H4 (cell line): ENCODE measurements around the gene CCL8. TPM values are rescaled to one million over a fixed set of nuclear protein-coding genes. Genes with fewer than 3 reads are reported as not detected.
"Not testable (repeated sequence)": the region's sequence is repeated elsewhere in the genome, so short reads cannot be mapped to it uniquely, and the experiment has no call there.

Experiments
- DNase-seq: peaks from one replicate; pipeline ENCODE4 v3.0.0-alpha.2; 2015; ENCODE audit warnings: low spot score
- total RNA-seq: library from RNA; depleted of rRNA; stranded (reverse); fragments of >200 nt; shearing (Covaris generic); gene quantifications from 2 replicates; pipeline ENCODE4 v1.2.3, GENCODE V29; 2014

The CCL8 gene
- total RNA-seq, 1 experiment from 2014 or later, result not detected

DNA sequence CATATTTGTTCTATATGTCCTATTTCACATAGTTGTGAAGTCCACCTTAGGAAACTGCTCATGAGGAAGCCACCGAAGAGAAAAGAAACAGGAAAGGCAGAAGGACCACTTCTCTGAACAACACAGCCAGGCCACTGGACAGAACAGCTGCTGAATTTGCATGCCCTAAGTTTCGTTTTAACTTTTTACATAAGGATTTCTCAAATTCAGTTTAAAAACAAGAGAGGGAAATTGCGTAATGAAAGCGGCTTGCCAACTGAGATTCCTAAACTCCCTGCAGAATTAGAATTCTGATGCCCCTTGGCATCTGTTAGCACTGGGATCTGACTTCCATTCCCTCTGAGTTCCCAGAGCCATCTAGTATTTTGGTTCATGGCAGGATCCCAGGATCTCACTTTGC lies 5.0 kb upstream of the CCL8 start:
- no peak for DNase-seq

DNA sequence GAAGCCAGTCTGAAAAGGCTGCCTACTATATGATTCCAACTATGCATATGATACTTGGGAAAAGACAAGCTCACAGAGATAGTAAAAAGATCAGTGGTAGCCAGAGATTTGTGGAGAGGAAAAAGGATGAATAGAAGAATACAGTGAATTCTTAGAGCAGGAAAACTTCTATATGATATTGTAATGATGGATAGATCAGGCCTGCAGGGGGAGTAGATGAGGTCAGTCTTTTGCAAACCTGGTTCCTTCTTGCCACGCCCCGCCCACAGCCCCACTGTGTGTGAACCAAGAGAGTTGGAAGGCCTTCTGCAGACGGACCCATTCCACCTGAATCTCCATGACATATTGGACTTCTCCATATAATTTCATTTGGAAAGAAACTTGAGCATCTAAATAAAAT lies 761 bp upstream of the CCL8 start:
- no peak for DNase-seq

DNA sequence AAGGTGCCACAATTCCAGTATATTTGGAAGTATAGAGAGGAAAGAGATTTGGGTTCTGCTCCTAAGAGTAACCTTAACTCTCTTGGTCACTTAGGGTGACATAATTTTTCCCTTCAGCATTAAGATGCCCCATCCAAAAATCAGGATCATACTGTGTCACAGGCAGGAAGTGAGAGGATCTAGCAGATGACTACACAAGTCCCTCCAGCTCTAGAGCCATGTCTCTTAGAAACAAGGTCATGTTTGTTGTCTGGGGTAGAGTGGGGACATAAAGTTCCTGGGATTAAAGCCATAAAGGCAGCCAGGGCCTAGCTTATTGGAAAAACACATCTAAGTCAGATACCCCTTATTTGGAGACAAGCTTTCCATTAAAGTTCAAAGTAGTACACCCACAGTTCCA lies 2.7 kb downstream of the CCL8 start:
- no peak for DNase-seq

DNA sequence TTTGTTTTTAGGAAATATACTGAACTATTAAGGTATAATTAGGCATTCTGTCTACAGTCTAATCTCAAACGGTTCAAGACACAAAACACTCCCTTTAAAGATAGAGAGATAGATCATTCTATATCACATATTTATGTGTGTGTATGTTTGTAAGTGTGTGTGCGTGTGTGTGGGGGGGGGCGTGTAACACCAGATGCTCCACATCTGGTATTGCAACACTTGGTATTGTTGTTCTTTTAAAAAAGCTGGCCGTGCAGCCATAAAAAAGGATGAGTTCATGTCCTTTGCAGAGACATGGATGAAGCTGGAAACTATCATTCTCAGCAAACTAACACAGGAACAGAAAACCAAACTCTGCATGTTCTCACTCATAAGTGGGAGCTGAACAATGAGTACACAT lies 8.3 kb downstream of the CCL8 start:
- DNase-seq, result not testable (repeated sequence)

DNA sequence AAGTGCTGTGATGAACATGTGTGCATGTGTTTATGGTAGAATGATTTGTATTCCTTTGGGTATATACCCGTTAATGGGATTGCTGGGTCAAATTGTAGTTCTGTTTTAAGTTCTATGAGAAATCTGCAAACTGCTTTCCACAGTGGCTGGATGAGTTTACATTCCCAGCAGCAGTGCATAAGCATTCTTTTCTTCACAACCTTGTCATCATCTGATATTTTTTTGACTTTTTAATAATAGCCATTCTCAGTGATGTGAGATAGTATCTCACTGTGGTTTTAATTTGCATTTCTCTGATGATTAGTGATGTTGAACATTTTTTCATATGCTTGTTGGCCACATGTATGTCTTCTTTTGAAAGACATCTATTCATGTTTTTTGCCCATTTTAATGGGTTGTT lies 18.5 kb downstream of the CCL8 start:
- DNase-seq, result no peak

DNA sequence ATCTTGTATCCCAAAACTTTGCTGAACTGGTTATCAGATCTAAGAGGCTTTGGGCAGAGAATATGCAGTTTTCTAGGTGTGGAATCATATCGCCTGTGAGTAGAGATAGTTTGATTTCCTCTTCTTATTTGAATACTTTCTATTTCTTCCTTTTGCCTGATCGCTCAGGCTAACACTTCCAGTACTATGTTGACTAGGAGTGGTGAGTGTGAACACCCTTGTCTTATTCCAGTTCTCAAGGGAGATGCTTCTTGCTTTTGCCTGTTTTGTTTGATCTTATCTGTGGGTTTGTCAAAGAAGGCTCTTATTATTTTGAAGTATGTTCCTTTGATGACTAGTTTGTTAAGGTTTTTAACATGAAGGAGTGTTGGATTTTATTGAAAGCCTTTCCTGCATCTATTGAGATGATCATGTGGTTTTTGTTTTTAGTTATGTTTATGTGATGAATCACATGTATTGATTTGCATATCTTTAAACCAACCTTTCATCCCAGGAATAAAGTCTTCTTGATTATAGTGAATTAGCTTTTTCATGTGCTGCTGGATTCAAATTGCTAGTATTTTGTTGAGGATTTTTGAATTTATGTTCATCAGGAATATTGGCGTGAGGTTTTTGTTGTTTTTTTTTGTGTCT lies 20.0 kb downstream of the CCL8 start:
- DNase-seq, result no peak

DNA sequence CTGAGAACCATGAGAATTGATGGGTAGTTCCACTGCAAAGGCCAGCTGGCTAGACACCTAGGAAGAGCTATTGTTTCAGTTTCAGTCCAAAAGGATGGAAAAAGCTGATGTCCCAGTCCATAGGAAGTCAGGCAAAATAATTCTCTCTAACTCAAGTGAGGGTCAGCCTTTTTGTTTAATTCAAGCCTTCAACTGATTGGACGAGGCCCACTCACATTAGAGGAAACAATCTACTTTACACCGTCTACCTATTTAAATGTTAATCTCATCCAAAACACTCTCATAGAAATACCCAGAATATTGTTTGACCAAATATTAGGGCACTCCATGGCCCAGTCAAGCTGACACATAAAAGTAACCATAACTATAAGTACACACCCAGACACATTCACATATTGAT lies 22.7 kb downstream of the CCL8 start:
- no peak for DNase-seq

DNA sequence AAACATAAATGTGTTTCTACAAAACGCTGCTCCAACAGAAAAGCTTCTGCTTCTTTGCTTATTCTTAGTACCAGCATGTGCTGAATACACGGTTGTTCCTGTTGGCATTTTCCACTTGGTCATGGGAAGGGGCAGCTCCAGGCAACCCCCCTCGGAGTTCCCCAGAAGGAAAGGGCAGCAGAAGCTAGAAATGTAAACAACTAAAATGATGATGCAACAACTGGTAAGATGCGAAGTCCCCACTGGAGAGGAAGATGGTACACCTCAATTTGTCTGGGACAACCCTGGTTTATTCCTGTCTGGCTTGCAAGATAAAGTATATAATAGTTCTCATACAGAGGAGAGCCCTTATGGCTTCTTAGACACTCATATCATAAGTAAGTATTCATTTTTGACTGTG lies 27.8 kb downstream of the CCL8 start:
- no peak for DNase-seq

DNA sequence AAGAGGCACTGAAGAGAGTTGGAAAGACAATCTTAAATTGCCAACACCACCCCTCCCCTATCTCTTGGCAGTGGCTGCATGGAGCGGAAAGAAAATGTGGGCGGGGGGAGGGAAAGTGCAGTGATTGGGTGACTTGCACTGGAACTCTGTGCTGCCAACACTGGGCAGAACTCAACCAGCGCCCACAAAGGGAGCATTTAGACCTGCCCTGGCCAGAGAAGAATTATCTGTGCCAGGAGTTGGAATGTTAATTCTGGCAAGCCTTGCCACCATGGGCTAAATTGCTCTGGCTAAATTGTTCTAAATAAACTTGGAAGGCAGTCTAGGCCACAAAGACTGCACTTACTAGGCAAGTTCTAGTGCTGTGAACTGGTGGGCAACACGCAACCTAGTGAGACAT lies 30.5 kb downstream of the CCL8 start:
- DNase-seq, result no peak

DNA sequence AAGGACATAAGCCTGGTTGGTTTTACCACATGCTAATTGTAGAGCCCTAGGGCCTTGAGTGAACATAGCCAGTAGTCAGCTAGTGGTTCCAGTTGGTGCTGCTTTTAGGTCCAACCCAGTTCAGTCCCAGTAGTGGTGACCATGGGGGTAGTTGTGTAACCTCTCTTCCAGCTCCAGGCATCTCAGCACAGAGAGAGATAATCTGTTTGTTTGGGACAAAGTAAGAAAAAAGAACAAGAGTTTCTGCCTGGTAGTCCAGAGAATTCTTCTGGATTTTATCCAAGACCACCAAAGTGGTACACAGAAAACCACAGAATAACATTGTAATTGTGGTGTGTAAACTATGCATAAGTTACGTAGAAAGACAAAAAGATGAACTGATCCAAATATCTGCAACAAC lies 31.9 kb downstream of the CCL8 start:
- DNase-seq, result no peak

DNA sequence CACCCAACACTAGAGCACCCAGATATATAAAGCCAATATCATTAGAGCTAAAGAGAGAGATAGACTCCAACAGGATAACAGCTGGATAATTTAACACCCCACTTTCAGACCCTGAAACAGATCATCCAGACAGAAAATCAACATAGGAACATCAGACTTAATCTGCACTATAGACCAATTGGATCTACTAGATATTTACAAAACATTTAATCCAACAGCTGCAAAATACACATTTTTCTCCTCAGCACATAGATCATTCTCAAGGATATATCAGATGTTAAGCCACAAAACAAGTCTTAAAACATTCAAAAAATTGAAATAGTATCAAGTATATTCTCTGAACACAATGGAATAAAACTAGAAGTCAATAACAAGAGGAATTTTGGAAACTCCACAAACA lies 33.0 kb downstream of the CCL8 start:
- no peak for DNase-seq

DNA sequence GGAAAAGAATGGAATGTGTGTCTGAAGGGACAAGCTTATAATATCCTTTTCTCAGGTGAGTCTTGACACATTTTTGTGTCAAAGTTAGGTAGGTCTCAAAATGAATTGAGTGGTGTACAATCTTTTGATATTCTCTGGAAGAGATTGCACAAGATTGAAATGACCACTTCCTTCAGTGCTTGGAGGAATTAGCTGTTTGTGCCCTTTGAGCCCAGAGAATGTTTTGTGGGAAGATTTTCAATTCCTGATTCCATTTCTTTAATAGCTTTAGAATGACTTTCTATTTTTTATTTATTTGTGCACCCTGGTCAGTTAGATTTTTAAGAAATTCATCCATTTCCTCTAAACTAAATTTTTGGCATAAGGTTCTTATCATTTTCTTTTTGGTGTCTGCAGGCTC lies 35.4 kb downstream of the CCL8 start:
- no peak for DNase-seq

DNA sequence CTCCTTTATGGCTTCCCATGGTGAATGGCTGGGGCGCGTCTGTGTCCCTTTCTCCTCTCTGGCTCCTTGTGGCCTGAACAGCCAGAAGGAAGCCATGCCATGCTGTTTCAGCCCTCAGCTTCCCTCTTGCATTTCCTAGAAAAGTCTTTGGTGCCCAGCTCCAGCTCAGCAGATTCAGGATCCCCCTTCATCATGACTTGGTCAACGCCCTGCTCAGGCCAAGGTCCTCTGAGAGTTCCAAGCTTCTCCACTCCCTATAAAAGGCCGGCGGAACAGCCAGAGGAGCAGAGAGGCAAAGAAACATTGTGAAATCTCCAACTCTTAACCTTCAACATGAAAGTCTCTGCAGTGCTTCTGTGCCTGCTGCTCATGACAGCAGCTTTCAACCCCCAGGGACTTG lies 37.0 kb downstream of the CCL8 start, which contains the start of gene CCL13:
Gene CCL13 (plus strand): TSS at position 287 of the 400 bp plus-strand sequence. CDS start 47 bp downstream, at position 334.
- no peak for DNase-seq

DNA sequence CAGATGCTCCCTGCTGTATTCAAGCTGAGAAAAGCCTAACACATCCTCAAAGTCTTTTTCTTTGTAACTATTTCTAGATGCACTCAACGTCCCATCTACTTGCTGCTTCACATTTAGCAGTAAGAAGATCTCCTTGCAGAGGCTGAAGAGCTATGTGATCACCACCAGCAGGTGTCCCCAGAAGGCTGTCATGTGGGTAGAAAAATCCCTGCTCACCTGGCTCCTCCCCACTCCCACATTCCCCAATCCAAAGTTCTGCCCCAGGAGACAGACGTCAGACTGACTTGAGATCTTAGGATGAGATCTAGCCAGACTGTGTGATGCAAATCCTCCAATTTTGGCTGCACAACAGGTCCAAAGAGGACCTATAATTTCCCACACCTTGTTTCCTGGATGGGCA lies 38.2 kb downstream of the CCL8 start:
- no peak for DNase-seq

DNA sequence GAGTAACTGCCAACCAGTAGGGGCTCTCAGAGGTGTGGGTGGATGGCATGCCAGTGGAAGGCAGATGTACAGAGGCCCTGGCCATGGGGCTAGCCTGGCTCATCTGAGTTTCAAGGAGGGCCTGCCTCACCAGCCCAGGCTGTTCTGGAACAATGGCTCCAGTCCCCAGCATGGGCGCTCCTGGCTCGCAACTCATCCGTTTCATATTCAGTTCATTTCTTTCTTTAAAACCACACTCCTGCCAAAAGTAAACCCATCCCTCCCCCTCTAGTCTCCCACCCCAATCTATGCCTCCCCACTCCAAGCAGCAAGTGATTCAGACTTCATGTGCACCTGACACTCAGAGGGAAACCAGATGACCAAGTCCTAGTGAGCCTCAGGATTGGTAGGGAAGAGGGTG lies 39.4 kb downstream of the CCL8 start:
- no peak for DNase-seq

DNA sequence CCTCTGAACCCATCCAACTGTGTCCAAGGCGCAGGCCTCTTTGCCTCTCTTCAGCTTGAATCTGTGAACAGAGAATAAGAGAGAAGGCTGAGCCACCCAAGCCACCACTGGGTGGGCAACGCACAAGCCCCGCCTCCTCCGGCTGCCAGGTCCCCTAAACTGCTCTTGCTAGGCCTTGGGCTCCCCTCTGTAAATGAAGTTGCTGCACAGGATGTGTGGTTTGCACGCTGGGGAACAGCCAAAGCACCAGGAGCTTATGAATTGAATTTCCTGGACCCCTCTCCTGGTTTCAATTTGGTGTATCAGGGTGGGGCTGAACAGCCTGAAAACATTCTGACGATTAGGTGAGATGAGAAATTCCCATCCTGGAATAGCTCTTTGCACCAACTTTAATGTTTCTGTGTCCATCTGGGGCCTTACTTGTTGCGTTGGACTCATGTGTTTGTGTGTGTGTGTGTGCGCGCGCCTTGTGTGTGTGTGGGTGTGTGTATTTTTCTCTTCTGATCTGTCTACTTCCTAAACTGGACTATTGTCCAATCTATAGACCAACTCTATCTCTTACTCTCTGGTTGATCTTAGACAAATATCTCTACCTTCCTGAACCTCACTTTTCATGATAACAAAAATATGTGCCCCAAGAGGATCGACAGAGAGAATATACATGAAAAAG lies 41.5 kb downstream of the CCL8 start:
- no peak for DNase-seq

DNA sequence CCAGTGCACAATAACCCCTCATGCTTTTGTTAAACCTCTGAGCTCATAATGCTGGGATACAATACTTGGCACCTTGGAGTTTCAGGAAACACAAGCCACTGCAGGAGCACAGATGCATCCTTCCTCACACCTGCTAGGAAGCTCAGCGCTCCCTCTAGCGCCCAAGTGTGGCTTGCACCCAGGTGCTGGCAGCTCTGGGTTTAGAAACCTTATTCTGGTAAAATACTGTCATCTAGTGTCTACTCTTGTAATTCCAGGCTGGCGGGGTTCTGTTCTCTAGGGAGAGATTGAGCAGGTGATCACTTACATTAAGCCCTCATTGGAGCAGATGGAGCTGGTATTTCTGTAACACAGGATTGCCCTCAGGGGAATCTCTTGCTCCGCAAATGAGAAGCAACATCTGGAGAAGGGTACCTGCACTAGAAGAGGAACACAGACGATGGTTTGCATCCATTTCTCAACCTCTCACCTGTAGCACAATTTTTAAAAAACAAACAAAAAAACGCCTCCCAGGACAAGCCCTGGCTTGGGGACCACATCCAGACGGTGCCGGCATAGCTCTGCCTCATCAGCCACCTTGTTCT lies 42.3 kb downstream of the CCL8 start:
- DNase-seq, result peak; percentile 82

DNA sequence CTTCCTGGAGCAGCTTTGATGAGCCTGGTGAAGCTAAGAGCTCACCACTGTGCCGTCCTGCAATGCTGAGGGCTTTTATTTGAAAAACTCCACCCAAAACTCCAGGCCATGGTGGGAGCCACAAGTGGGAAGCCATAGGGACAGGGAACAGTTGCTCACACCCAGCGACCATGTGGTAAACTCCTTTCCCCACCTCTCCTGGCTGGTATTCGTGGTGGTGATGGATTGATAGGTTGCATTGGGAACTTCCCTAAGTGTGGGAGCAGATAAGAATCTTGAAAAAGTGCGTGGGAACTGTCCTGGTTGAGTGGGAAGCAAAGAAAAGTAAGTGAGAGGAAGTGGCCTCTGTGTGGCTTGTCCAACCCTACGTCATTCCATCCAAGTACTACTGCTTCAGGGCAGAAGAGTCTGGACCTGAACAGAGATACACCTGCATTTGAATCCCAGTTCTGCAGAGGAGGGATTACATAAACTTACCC lies 44.0 kb downstream of the CCL8 start, which contains the start of gene CCL1:
Gene CCL1 (minus strand): TSS at position 51 of the 479 bp plus-strand sequence. CDS start 72 bp downstream, outside the sequence.
- DNase-seq, result no peak

DNA sequence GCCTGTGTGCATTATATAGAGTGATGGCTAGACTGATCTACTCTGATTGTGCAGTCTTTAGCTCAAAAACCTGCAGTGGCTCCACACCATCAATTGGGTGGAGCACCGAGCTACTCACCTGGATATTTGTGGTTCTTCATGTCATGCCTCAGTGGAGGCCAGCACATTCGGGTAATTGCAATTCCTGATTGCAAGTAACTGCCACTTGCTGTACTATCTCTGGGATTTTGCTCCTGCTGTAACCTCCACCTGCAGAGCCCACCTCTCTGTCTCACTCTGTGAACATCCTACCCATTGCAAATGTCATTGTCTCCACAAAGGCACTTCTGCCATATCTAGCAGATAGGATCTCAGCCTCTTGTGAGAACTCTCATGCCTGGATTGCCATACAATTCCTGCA lies 45.5 kb downstream of the CCL8 start:
- no peak for DNase-seq

DNA sequence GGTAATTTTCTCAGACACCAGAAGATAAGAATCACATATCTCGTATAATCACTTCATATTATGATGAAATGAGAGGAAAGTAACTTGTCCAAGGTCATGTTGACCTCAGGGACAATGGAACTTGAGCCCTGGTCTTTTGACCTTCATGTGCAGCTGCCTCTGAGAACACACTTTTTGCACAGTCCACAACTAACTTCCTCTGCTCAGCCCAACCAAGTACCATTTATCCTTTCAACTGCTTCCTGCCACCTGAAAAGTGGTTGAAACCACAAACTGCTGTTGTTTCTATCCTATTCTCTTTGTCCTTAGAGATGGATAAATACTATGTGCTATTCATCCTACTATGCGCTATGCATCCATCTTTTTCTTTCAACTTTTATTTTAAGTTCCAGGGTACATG lies 46.1 kb downstream of the CCL8 start:
- DNase-seq, result no peak

DNA sequence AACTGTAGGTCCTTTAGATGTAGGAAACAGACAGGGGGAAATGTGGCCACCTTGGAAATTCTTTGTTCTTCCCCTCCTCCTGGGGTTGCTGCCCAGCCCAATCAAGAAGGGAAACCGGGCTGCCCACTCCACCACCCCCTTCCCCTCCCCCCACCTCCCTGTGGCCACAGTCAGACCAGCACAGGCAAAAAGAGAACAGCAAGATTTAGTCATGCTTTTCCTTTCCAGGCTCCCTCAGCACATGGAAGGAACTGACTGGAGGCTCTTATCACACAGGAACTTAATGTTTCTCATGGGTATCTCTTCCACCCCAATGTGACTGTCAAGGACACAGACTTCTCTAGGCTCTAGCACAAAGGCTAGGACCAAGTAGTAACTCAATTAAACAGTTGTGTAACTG lies 46.8 kb downstream of the CCL8 start:
- DNase-seq, result no peak

DNA sequence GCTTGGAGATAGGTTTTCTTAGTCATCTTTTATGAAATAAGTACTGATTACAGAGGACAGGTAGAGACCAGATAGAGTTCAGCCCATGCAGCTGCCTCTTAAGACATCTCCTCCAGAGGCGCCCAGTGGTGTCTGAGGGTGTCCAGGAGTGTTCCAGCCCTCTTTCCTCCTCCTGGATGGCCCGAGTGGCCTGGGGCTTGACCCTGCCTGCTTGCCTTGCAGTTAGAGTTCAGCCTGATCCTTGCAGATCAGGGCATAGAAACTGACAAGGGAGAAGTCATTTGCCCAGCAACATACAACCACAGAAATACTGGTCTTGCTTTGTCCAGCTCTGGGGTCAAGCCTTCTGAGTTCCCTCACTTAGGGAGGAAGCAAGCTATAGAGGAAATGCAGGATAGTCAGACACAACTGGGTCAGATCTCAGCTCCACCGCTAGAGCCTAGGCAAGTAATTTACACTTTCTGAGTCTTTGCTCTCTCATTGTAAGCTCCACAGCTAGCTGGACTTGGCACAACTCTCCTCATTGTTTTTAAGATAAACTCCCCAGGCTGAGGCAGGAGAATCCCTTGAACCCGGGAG lies 47.4 kb downstream of the CCL8 start:
- DNase-seq, result no peak
